ENCODE results near the gene CRYAA. TPM values are rescaled to one million over a fixed set of nuclear protein-coding genes. Genes with fewer than 3 reads are reported as not detected.
"Not testable (repeated sequence)": the region's sequence is repeated elsewhere in the genome, so short reads cannot be mapped to it uniquely, and the experiment has no call there.

Gene CRYAA
- total and polyA plus RNA-seq, 12 donors = not detected

- H3K4me1 ChIP-seq (replicated peaks in 1 of 2); H3K4me3 ChIP-seq; H3K9me3 ChIP-seq (replicated peaks in 1 of 3); H3K36me3 ChIP-seq (replicated peaks in 1 of 2); H3K27me3 ChIP-seq; DNase-seq; H3K27ac ChIP-seq; intact Hi-C loops (cut with DNase I): not testable (repeated sequence)
- no CpG with 5 or more reads among the region's 24 CpGs for WGBS, 4 donors
These were observed 6.7 kb upstream of the CRYAA start for GRCh38 chr21:43161826-43162707.

- WGBS, 4 donors = no CpG with 5 or more reads among the region's 9 CpGs
- H3K36me3 ChIP-seq (replicated peaks in 1 of 2); H3K9me3 ChIP-seq (replicated peaks in 1 of 3); H3K27me3 ChIP-seq; DNase-seq; H3K4me3 ChIP-seq; H3K4me1 ChIP-seq (replicated peaks in 1 of 2); intact Hi-C loops (cut with DNase I); H3K27ac ChIP-seq: not testable (repeated sequence)
These were observed 6.1 kb upstream of the CRYAA start for GRCh38 chr21:43162708-43163205.

- H3K27me3 ChIP-seq; H3K9me3 ChIP-seq (replicated peaks in 1 of 3); H3K4me1 ChIP-seq (replicated peaks in 1 of 2); DNase-seq; intact Hi-C loops (cut with DNase I); H3K4me3 ChIP-seq; H3K27ac ChIP-seq; H3K36me3 ChIP-seq (replicated peaks in 1 of 2): not testable (repeated sequence)
- no CpG with 5 or more reads among the region's 3 CpGs for WGBS, 4 donors
These were observed 4.0 kb upstream of the CRYAA start for GRCh38 chr21:43164823-43165222.

GRCh38 chr21:43165734-43166133 is 3.1 kb upstream of the CRYAA start:
- H3K27me3 ChIP-seq; H3K27ac ChIP-seq; H3K4me1 ChIP-seq (replicated peaks in 1 of 2); H3K36me3 ChIP-seq (replicated peaks in 1 of 2); H3K4me3 ChIP-seq; H3K9me3 ChIP-seq (replicated peaks in 1 of 3); intact Hi-C loops (cut with DNase I); DNase-seq: not testable (repeated sequence)
- WGBS, 4 donors = 85% methylated on average over 3 of the region's 15 CpGs; no CpG with 5 or more reads in 3 of the 4 donors

GRCh38 chr21:43169230-43169886 is 550 bp downstream of the CRYAA start:
- intact Hi-C loops (cut with DNase I); DNase-seq: not testable (repeated sequence)

GRCh38 chr21:43169891-43170290 is 1.1 kb downstream of the CRYAA start:
- H3K36me3 ChIP-seq (replicated peaks in 1 of 2); H3K4me1 ChIP-seq (replicated peaks in 1 of 2); DNase-seq; H3K27ac ChIP-seq; H3K9me3 ChIP-seq (replicated peaks in 1 of 3); H3K27me3 ChIP-seq; intact Hi-C loops (cut with DNase I); H3K4me3 ChIP-seq: not testable (repeated sequence)
- WGBS, 4 donors = no CpG with 5 or more reads among the region's 10 CpGs

More at GRCh38 chr21:43169230-43169886, 550 bp downstream of the CRYAA start:
- WGBS, 4 donors = 90% methylated on average over 2 of the region's 23 CpGs; no CpG with 5 or more reads in 3 of the 4 donors
- not testable (repeated sequence) for H3K36me3 ChIP-seq (replicated peaks in 1 of 2); H3K4me1 ChIP-seq (replicated peaks in 1 of 2); H3K27ac ChIP-seq; H3K27me3 ChIP-seq; H3K9me3 ChIP-seq (replicated peaks in 1 of 3); H3K4me3 ChIP-seq

- H3K9me3 ChIP-seq (replicated peaks in 1 of 3); H3K4me1 ChIP-seq (replicated peaks in 1 of 2); H3K4me3 ChIP-seq; H3K36me3 ChIP-seq (replicated peaks in 1 of 2); DNase-seq; H3K27ac ChIP-seq; H3K27me3 ChIP-seq; intact Hi-C loops (cut with DNase I): not testable (repeated sequence)
- WGBS, 4 donors = 71% methylated on average over 3 of the region's 29 CpGs; no CpG with 5 or more reads in 3 of the 4 donors
These were observed 4.0 kb downstream of the CRYAA start for GRCh38 chr21:43172812-43173211.

- 32% methylated on average over 7 of the region's 18 CpGs; no CpG with 5 or more reads in 3 of the 4 donors for WGBS, 4 donors
- DNase-seq; H3K9me3 ChIP-seq (replicated peaks in 1 of 3); H3K27me3 ChIP-seq; H3K4me1 ChIP-seq (replicated peaks in 1 of 2); H3K36me3 ChIP-seq (replicated peaks in 1 of 2); intact Hi-C loops (cut with DNase I); H3K27ac ChIP-seq; H3K4me3 ChIP-seq: not testable (repeated sequence)
These were observed 4.6 kb downstream of the CRYAA start for GRCh38 chr21:43173438-43173837.

GRCh38 chr21:43173930-43174329 is 5.1 kb downstream of the CRYAA start:
- H3K9me3 ChIP-seq (replicated peaks in 1 of 3); H3K36me3 ChIP-seq (replicated peaks in 1 of 2); H3K4me1 ChIP-seq (replicated peaks in 1 of 2); H3K4me3 ChIP-seq; H3K27ac ChIP-seq; intact Hi-C loops (cut with DNase I); H3K27me3 ChIP-seq: not testable (repeated sequence)
- DNase-seq = peak in 2 of 7 donors; percentile 8 to 12
- WGBS, 4 donors = 76 to 77% methylated on average over 6 to 7 of the region's 12 CpGs; no CpG with 5 or more reads in 2 of the 4 donors

GRCh38 chr21:43174998-43175397 is 6.2 kb downstream of the CRYAA start:
- H3K4me1 ChIP-seq (replicated peaks in 1 of 2); H3K9me3 ChIP-seq (replicated peaks in 1 of 3); H3K27me3 ChIP-seq; intact Hi-C loops (cut with DNase I); H3K4me3 ChIP-seq; DNase-seq; H3K27ac ChIP-seq; H3K36me3 ChIP-seq (replicated peaks in 1 of 2): not testable (repeated sequence)
- no CpG with 5 or more reads among the region's 4 CpGs for WGBS, 4 donors

- H3K4me1 ChIP-seq (replicated peaks in 1 of 2); DNase-seq; H3K9me3 ChIP-seq (replicated peaks in 1 of 3); intact Hi-C loops (cut with DNase I); H3K27me3 ChIP-seq; H3K36me3 ChIP-seq (replicated peaks in 1 of 2); H3K27ac ChIP-seq; H3K4me3 ChIP-seq: not testable (repeated sequence)
- no CpG with 5 or more reads among the region's 16 CpGs for WGBS, 4 donors
These were observed 7.8 kb downstream of the CRYAA start for GRCh38 chr21:43176621-43177020.

All from adrenal gland (tissue), 12 donors.